Transverse colon (tissue), 4 donors: ENCODE data around the gene TNFRSF8. TPM values are rescaled to one million over a fixed set of nuclear protein-coding genes. Genes with fewer than 3 reads are reported as not detected.

Experiments
- DNase-seq: peaks from one replicate; pipeline ENCODE4 v3.0.0-alpha.2; 2019
- H3K27ac ChIP-seq, 4 donors: fragments of 200-600 bp; sonication (generic); 2 replicates each; pipeline ENCODE4 v1.5.1; 2016 to 2018; ENCODE audit warnings: inconsistent platforms in 4 of 4
- H3K27me3 ChIP-seq: fragments of 200-600 bp; sonication (generic); 2 replicates; pipeline ENCODE4 v1.5.1; 2017; ENCODE audit warnings: inconsistent platforms
- H3K36me3 ChIP-seq, 4 donors: fragments of 200-600 bp; sonication (generic); 2 replicates each; pipeline ENCODE4 v1.5.1; 2017 to 2019; ENCODE audit warnings: inconsistent platforms in 4 of 4
- H3K4me1 ChIP-seq, 4 donors: fragments of 200-600 bp; sonication (generic); 2 replicates each; pipeline ENCODE4 v1.5.1; 2017 to 2020; ENCODE audit warnings: inconsistent platforms in 4 of 4
- H3K4me3 ChIP-seq, 4 donors: fragments of 200-600 bp; sonication (generic); 1 replicate in 1 of 4; 2 replicates in 3 of 4; pipeline versions ENCODE4 v1.5.1 to v1.6.1; 2017 to 2019; ENCODE audit warnings: inconsistent platforms in 4 of 4
- H3K9me3 ChIP-seq, 2 donors: fragments of 200-600 bp; sonication (generic); 2 replicates each; pipeline ENCODE4 v1.5.1; 2017 to 2019; ENCODE audit warnings: inconsistent platforms in 2 of 2
- CTCF ChIP-seq, 5 experiments: fragments of 200-600 bp in 3 of 5; fragments of 450-650 bp in 2 of 5; sonication (generic) in 3 of 5; IDR thresholded peaks; 1 replicate in 2 of 5; 2 replicates in 3 of 5; pipeline ENCODE4 v1.5.1; 2016 to 2017; ENCODE audit warnings: antibody characterized with exemption in 5 of 5, inconsistent platforms in 3 of 5, mild to moderate bottlenecking in 2 of 5, moderate library complexity in 1 of 5
- EP300 ChIP-seq: sonication (generic); formaldehyde crosslinking; IDR thresholded peaks from one replicate; pipeline ENCODE4 v1.6.1; 2017; ENCODE audit warnings: antibody characterized with exemption, low read depth
- POLR2A ChIP-seq: fragments of 450-650 bp; IDR thresholded peaks from one replicate; pipeline ENCODE4 v1.6.1; 2016; ENCODE audit warnings: antibody characterized with exemption, mild to moderate bottlenecking, moderate library complexity
- POLR2AphosphoS5 ChIP-seq, 3 donors: sonication (generic); formaldehyde crosslinking; IDR thresholded peaks; one replicate each; pipeline ENCODE4 v1.6.1; 2016; ENCODE audit warnings: antibody characterized with exemption in 3 of 3
- WGBS, 2 donors: methylation state at CpG; one replicate each; pipeline ENCODE4 v1.1.5; 2018; ENCODE audit warnings: low coverage in 1 of 2; 5-methylcytosine and 5-hydroxymethylcytosine counted together
- in situ Hi-C, 4 donors: fragments of 200-750 bp; cut with MboI; loops; one replicate each; pipeline versions ENCODE4 v1.15.0 to v1.15.1; 2017; ENCODE audit warnings: low sequenced_read_pairs in 3 of 4, low pct_ligation_motif_present in 1 of 4, low pct_unique_long_range_greater_than_20kb in 1 of 4
- intact Hi-C: fragments of 100-400 bp; cut with DNase I; formaldehyde crosslinking; loops from one replicate; pipeline ENCODE4 v1.15.1; 2023; ENCODE audit warnings: low total_unique reads
- total RNA-seq, 4 donors: library from RNA; depleted of rRNA; stranded (reverse); fragments of >200 nt; gene quantifications; one replicate each; pipeline ENCODE4 v1.1.0, GENCODE V29; 2016

TNFRSF8 gene
- total RNA-seq, 4 donors from 2014 or later, result 0.16 TPM; not detected in 3

GRCh38 chr1:12075195-12076114, 12.4 kb downstream of the TNFRSF8 start:
- TF ChIP-seq CTCF (IDR thresholded peaks at IDR 0.05), result no peak
- TF ChIP-seq POLR2AphosphoS5 (IDR thresholded peaks at IDR 0.05), result no peak
- no peak for TF ChIP-seq EP300
- no peak for TF ChIP-seq POLR2A
- in situ Hi-C loops (no loop called here), intact Hi-C loops (no loop called here)
- Histone ChIP-seq H3K4me3 (no peak overlapping the region), H3K27ac (no peak overlapping the region), H3K9me3 (no peaks in the 10 kb centered on the region), H3K36me3 (no peaks in the 10 kb centered on the region), H3K27me3 (peaks cover 8% of the 10 kb centered on the region), H3K4me1 (peaks cover 0 to 3% (median 0%) of the 10 kb centered on the region in 4 donors)
- WGBS, 2 donors, result 61 to 65% methylated on average over 6 to 19 of the region's 19 CpGs
- DNase-seq, result no peak

GRCh38 chr1:12076425-12077005, 13.4 kb downstream of the TNFRSF8 start:
- in situ Hi-C loops, result no loop called here
- intact Hi-C loops, result no loop called here
- no peak for TF ChIP-seq EP300
- no peak for TF ChIP-seq POLR2A
- TF ChIP-seq CTCF (IDR thresholded peaks at IDR 0.05), result no peak
- TF ChIP-seq POLR2AphosphoS5 (IDR thresholded peaks at IDR 0.05), result no peak
- Histone ChIP-seq H3K9me3 (no peaks in the 10 kb centered on the region), H3K27ac (no peak overlapping the region), H3K4me3 (no peak overlapping the region), H3K27me3 (peaks cover 8% of the 10 kb centered on the region), H3K36me3 (no peaks in the 10 kb centered on the region), H3K4me1 (peaks cover 0 to 3% (median 0%) of the 10 kb centered on the region in 4 donors)
- DNase-seq, result no peak
- WGBS, 2 donors, result 75 to 80% methylated on average over 2 to 9 of the region's 9 CpGs

DNA sequence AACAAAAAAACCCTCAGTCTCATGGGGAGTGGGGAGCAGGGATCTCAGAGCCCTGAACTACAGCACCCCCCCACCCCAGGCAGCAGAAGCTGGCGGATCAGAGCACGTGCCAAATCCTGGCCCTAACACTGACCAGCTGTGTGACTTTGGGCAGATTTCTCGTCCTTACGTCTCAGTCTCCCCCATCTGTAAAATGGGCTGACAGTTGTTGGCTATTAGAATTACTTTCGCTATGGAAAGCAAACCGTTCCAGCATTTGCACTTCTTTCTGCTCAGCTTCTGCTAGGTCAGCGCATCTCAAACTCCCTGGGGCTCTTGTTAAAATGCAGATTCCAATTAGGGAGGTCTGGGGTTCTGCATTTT, 15.5 kb downstream of the TNFRSF8 start:
- H3K36me3 ChIP-seq, result no peaks in the 10 kb centered on the region
- H3K9me3 ChIP-seq, result no peaks in the 10 kb centered on the region
- no peak overlapping the region for H3K27ac ChIP-seq
- TF ChIP-seq POLR2AphosphoS5 (IDR thresholded peaks at IDR 0.05) (no peak), EP300 (no peak), CTCF (IDR thresholded peaks at IDR 0.05) (no peak), POLR2A (no peak)
- no peak overlapping the region for H3K4me3 ChIP-seq
- DNase-seq, result no peak
- in situ Hi-C loops, result no loop called here
- peaks cover 8% of the 10 kb centered on the region for H3K27me3 ChIP-seq
- 68% methylated on average over 7 of the region's 7 CpGs; no CpG with 5 or more reads in 1 of the 2 donors for WGBS, 2 donors
- intact Hi-C loops, result no loop called here
- peaks cover 0 to 3% (median 0%) of the 10 kb centered on the region in 4 donors for H3K4me1 ChIP-seq

DNA sequence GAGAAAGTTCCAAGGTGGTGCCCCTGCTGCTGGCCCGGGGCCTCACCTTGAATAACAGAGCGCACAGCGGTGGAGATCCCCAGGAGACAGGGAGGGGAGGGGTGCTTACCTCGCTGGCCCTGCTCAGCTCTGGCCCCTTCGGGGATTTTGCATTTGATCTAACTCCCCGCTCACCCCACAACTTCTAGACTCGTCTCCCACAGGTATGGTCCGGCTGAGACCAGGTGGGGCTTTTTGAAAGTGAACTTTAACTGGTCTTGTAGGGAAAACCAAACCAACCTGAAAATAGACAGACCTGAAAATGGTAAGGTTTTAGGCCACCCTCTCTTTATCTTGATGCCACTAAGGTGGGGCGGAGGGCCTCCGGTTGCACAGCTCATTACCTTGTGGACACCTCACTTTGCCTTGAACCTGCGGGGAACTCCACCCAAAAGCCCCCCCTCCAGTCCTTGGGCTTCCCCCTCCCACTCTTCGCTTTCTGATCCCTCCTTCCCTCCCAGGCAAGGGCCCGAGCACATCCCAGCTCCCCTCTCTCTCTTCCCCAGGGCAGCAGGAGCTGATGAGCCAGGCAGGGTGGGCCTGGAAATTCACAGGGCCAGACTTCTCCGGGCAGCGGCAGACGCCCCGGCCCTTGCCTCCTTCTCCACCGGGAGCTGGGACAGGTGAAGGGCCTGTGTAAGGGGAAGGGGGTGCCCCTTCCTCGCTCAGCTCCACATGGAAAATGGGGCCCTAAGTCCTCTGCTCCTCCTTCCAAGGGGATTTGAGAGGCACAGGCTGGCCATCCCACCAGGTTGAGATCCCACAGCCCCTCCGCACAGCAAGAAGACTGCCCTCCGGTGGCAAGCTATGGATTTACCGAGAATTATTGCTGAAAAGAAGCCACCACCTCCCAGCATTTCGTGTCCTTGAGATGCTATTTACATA, 16.1 kb downstream of the TNFRSF8 start:
- TF ChIP-seq CTCF (IDR thresholded peaks at IDR 0.05), result peak; percentile 9 to 32 (median 19)
- TF ChIP-seq POLR2AphosphoS5 (IDR thresholded peaks at IDR 0.05), result no peak
- intact Hi-C loops (no loop called here), in situ Hi-C loops (no loop called here)
- Histone ChIP-seq H3K27ac (no peak overlapping the region), H3K4me1 (peaks cover 0 to 3% (median 0%) of the 10 kb centered on the region in 4 donors), H3K9me3 (no peaks in the 10 kb centered on the region), H3K27me3 (peaks cover 8% of the 10 kb centered on the region), H3K4me3 (no peak overlapping the region), H3K36me3 (no peaks in the 10 kb centered on the region)
- 0 to 42% methylated on average over 3 to 23 of the region's 23 CpGs for WGBS, 2 donors
- no peak for DNase-seq
